Raji (cell line): ENCODE data around the gene YTHDF1.

Experiments used
- POLR2A ChIP-seq: IDR thresholded peaks from 2 replicates; pipeline ENCODE4 v1.6.1; 2011; ENCODE audit warnings: low read depth, low read length, control low read depth; ENCODE audit not compliant: insufficient read depth

The YTHDF1 gene

GRCh38 chr20:63216041-63216848 is at the start of gene YTHDF1:
YTHDF1 (minus strand) TSS chr20:63216131; CDS start chr20:63215892, 239 bp downstream.
- TF ChIP-seq POLR2A: peak; percentile 88

- TF ChIP-seq POLR2A: no peak
Measured at GRCh38 chr20:63264519-63264918, 48.6 kb upstream of the YTHDF1 start.

- no peak for TF ChIP-seq POLR2A
Measured at GRCh38 chr20:63264000-63264399, 48.1 kb upstream of the YTHDF1 start.

- TF ChIP-seq POLR2A: no peak
Measured at GRCh38 chr20:63262836-63263235, 46.9 kb upstream of the YTHDF1 start.

- TF ChIP-seq POLR2A: no peak
Measured at GRCh38 chr20:63261795-63262528, 46.0 kb upstream of the YTHDF1 start.

GRCh38 chr20:63261060-63261794 is 45.3 kb upstream of the YTHDF1 start:
- TF ChIP-seq POLR2A: no peak

GRCh38 chr20:63260521-63260920 is 44.6 kb upstream of the YTHDF1 start:
- TF ChIP-seq POLR2A: no peak

- TF ChIP-seq POLR2A: no peak
Measured at GRCh38 chr20:63259734-63260460, 44.0 kb upstream of the YTHDF1 start.

GRCh38 chr20:63258781-63259180 is 42.9 kb upstream of the YTHDF1 start:
- no peak for TF ChIP-seq POLR2A

- TF ChIP-seq POLR2A: no peak
Measured at GRCh38 chr20:63257629-63258028, 41.7 kb upstream of the YTHDF1 start.

GRCh38 chr20:63256954-63257353 is 41.0 kb upstream of the YTHDF1 start:
- TF ChIP-seq POLR2A: no peak

- TF ChIP-seq POLR2A: no peak
Measured at GRCh38 chr20:63255931-63256704, 40.2 kb upstream of the YTHDF1 start.

- TF ChIP-seq POLR2A: no peak
Measured at GRCh38 chr20:63254606-63255384, 38.9 kb upstream of the YTHDF1 start.
